ENCODE measurements around the gene GALNT18. TPM values are rescaled to one million over a fixed set of nuclear protein-coding genes. Genes with fewer than 3 reads are reported as not detected.

The GALNT18 gene
- total and polyA plus RNA-seq, 8 donors: 2.0 to 8.9 (median 4.7) TPM

DNA sequence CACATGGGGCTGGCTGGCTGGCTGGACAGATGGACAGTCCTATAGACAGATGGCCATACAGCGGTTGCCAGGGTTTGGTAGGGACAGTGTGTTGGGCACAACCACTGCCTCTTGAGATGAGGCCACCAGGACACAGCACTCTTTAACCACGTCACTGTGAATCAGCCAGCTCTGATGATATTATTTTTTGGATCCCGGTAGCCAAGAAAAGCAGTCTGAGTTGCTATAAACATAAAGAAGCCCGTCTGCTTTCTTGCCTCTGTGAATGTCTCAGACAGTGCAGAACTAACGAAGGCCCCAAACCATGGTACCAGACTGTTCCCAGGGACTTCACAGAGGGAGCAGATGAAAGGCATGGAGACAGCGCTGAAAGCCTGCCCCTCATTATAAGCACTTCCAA lies 152.9 kb downstream of the GALNT18 start:
- no peak for FAIRE-seq
- no peaks in the 10 kb centered on the region for H3K36me3 ChIP-seq
- H3K27ac ChIP-seq: no peak overlapping the region
- no peaks in the 10 kb centered on the region for H3K9me3 ChIP-seq
- no peaks in the 10 kb centered on the region for H3K27me3 ChIP-seq
- H3K4me1 ChIP-seq: no peaks in the 10 kb centered on the region
- TF ChIP-seq, protein P1, sequence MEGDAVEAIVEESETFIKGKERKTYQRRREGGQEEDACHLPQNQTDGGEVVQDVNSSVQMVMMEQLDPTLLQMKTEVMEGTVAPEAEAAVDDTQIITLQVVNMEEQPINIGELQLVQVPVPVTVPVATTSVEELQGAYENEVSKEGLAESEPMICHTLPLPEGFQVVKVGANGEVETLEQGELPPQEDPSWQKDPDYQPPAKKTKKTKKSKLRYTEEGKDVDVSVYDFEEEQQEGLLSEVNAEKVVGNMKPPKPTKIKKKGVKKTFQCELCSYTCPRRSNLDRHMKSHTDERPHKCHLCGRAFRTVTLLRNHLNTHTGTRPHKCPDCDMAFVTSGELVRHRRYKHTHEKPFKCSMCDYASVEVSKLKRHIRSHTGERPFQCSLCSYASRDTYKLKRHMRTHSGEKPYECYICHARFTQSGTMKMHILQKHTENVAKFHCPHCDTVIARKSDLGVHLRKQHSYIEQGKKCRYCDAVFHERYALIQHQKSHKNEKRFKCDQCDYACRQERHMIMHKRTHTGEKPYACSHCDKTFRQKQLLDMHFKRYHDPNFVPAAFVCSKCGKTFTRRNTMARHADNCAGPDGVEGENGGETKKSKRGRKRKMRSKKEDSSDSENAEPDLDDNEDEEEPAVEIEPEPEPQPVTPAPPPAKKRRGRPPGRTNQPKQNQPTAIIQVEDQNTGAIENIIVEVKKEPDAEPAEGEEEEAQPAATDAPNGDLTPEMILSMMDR (IDR thresholded peaks at IDR 0.05): no peak
- DNase-seq: no peak
- no peak for ATAC-seq
- H3K4me3 ChIP-seq: no peak overlapping the region
- intact Hi-C loops (cut with DNase I): no loop called here
- WGBS, 2 donors: 80 to 87% methylated on average over 6 of the region's 6 CpGs

DNA sequence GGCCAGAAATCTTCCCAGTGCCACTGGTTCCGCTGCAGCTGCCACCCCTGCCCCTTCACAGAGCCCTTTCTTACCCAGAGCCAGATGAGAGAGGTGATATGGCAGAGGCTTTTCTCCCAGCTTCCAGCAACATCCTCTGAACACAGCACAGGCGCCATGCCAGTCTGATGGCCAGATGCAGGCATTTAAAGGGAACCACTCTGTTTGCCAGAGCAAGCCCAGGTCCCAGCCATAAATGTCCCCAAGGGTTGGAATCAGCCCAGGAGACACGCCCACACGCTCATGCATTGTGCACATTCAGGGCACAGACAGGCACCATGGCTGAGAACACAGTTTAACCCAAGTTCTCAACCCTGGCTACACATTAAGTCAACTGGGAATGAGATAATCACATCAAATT lies 154.5 kb downstream of the GALNT18 start:
- H3K27ac ChIP-seq: no peak overlapping the region
- WGBS, 2 donors: 80 to 91% methylated on average over 4 of the region's 4 CpGs
- H3K9me3 ChIP-seq: no peaks in the 10 kb centered on the region
- no peak for FAIRE-seq
- no peak for DNase-seq
- no peaks in the 10 kb centered on the region for H3K36me3 ChIP-seq
- no peaks in the 10 kb centered on the region for H3K4me1 ChIP-seq
- H3K4me3 ChIP-seq: no peak overlapping the region
- TF ChIP-seq, protein P1 (IDR thresholded peaks at IDR 0.05): no peak
- H3K27me3 ChIP-seq: no peaks in the 10 kb centered on the region
- ATAC-seq: no peak
- intact Hi-C loops (cut with DNase I): no loop called here

DNA sequence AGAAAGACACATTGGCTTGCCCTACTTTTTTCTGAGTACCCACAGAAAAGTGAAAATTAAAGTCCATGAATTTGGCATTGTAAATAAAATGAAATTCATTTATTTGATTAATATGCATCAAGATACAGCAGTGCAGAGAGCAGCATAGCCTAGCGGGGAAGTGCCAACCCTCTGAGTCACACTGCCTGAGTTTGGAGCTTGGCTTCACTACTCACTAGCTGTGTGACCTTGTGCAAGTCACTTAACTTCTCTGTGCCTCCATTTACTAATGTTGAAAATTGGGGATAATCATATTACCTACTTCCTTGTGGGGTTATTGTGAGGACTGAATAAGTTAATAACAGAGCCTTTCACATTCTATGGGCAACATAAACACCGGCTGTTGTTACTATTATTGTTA lies 157.2 kb downstream of the GALNT18 start:
- TF ChIP-seq, protein P1 (IDR thresholded peaks at IDR 0.05): no peak
- Histone ChIP-seq H3K36me3 (no peaks in the 10 kb centered on the region), H3K27me3 (no peaks in the 10 kb centered on the region), H3K4me3 (no peak overlapping the region), H3K27ac (no peak overlapping the region), H3K9me3 (no peaks in the 10 kb centered on the region), H3K4me1 (no peaks in the 10 kb centered on the region)
- WGBS, 2 donors: 82 to 87% methylated on average over 2 of the region's 2 CpGs
- ATAC-seq (no peak), FAIRE-seq (no peak), DNase-seq (no peak)
- intact Hi-C loops (cut with DNase I): no loop called here

DNA sequence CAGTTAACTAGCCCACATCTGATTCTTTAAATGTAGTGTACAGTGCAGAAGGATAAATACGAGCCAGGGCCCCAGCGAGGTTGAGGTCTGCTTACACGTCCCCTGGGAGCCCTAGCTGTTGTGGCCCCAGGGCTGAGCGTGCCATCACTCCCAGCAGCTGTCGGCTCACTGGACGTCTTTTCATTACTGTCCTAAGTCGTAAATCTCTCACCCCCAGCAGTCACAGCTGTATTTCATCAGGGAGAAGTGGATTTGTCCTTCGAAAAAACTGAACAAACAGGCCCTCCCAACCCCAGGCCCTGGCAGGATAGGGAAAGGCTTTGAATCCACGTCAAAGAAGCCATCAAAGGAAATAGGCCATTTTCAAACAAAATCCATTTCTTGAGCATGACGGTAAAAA lies 158.4 kb downstream of the GALNT18 start:
- 71 to 75% methylated on average over 10 of the region's 10 CpGs for WGBS, 2 donors
- Histone ChIP-seq H3K9me3 (no peaks in the 10 kb centered on the region), H3K27me3 (no peaks in the 10 kb centered on the region), H3K4me1 (no peaks in the 10 kb centered on the region), H3K36me3 (no peaks in the 10 kb centered on the region), H3K4me3 (no peak overlapping the region), H3K27ac (no peak overlapping the region)
- no peak for FAIRE-seq
- ATAC-seq: no peak
- TF ChIP-seq, protein P1 (IDR thresholded peaks at IDR 0.05): no peak
- DNase-seq: no peak
- intact Hi-C loops (cut with DNase I): no loop called here

DNA sequence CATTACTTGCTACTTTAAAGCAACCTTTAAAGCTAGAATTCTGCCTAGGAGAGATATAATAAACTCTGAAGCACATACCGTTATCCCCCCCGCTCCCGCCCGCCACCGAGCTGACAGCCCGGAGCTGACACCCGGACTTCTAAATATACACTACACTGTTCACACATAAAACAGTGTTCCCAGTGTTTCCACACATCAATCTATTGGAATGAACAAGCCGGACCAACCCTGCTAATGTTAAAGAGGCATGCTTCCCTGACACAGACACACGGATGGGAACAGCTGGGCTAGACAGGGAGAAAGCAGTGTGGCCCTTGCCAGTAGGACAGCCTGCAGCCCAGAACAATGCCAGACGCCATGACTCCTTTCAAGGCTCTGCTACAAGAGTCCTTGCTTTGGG lies 160.3 kb downstream of the GALNT18 start:
- DNase-seq (no peak), ATAC-seq (no peak), FAIRE-seq (no peak)
- Histone ChIP-seq H3K27ac (no peak overlapping the region), H3K9me3 (no peaks in the 10 kb centered on the region), H3K4me1 (no peaks in the 10 kb centered on the region), H3K4me3 (no peak overlapping the region), H3K36me3 (no peaks in the 10 kb centered on the region), H3K27me3 (no peaks in the 10 kb centered on the region)
- intact Hi-C loops (cut with DNase I): no loop called here
- 70 to 73% methylated on average over 10 of the region's 10 CpGs for WGBS, 2 donors
- TF ChIP-seq, protein P1 (IDR thresholded peaks at IDR 0.05): no peak

All from pancreas (tissue), 10 donors.